Neural cell (in vitro differentiated cells): ENCODE data around the gene ME1. TPM values are rescaled to one million over a fixed set of nuclear protein-coding genes. Genes with fewer than 3 reads are reported as not detected.

ENCODE experiments used
- H2AFZ ChIP-seq: fragments of 200-600, 300-800 bp; sonication (generic), shearing (Covaris generic); 2 replicates; pipeline ENCODE4 v1.6.0; 2014; ENCODE audit warnings: low read depth, mild to moderate bottlenecking, antibody characterized with exemption, low read length, moderate library complexity
- H3F3A ChIP-seq: fragments of 200-600 bp; shearing (Covaris generic); 2 replicates; pipeline ENCODE4 v1.6.1; 2016; ENCODE audit warnings: mild to moderate bottlenecking, moderate library complexity, mixed read lengths, antibody characterized with exemption, low read length; ENCODE audit not compliant: insufficient read depth, poor library complexity, severe bottlenecking
- H3K27ac ChIP-seq: fragments of 200-600, 300-800 bp; sonication (generic), shearing (Covaris generic); 2 replicates; pipeline ENCODE4 v1.5.1; 2014; ENCODE audit warnings: mild to moderate bottlenecking, low read length, moderate library complexity
- H3K27me3 ChIP-seq: fragments of 300-800, 200-600 bp; sonication (generic), shearing (Covaris generic); 2 replicates; pipeline ENCODE4 v1.6.0; 2014; ENCODE audit warnings: mild to moderate bottlenecking, low read depth, low read length, moderate library complexity; ENCODE audit not compliant: insufficient read depth
- H3K36me3 ChIP-seq: fragments of 300-800, 200-600 bp; sonication (generic), shearing (Covaris generic); 2 replicates; pipeline ENCODE4 v1.5.1; 2014; ENCODE audit warnings: mild to moderate bottlenecking, antibody characterized with exemption, low read length, moderate library complexity; ENCODE audit not compliant: insufficient read depth
- H3K4me2 ChIP-seq: fragments of 300-800, 200-600 bp; sonication (generic), shearing (Covaris generic); 2 replicates; pipeline ENCODE4 v1.6.0; 2014; ENCODE audit warnings: mild to moderate bottlenecking, low read length
- H3K4me3 ChIP-seq: fragments of 300-800, 200-600 bp; sonication (generic), shearing (Covaris generic); 2 replicates; pipeline ENCODE4 v1.5.1; 2014; ENCODE audit warnings: mild to moderate bottlenecking, low read length, moderate library complexity
- H3K79me2 ChIP-seq: fragments of 200-600 bp; shearing (Covaris generic); replicated peaks from 2 replicates; pipeline ENCODE4 v1.6.0; 2014; ENCODE audit warnings: mild to moderate bottlenecking, low read length, moderate library complexity; ENCODE audit not compliant: insufficient read depth
- H3K9ac ChIP-seq: fragments of 300-800, 200-600 bp; sonication (generic), shearing (Covaris generic); 2 replicates; pipeline ENCODE4 v1.6.1; 2016; ENCODE audit warnings: mild to moderate bottlenecking, low read length, mixed read lengths
- H3K9me2 ChIP-seq: fragments of 200-600 bp; shearing (Covaris generic); 2 replicates; pipeline ENCODE4 v1.6.1; 2016; ENCODE audit warnings: mild to moderate bottlenecking, low read length, mixed read lengths; ENCODE audit not compliant: insufficient read depth
- H3K9me3 ChIP-seq: fragments of 200-600, 300-800 bp; sonication (generic), shearing (Covaris generic); 2 replicates; pipeline ENCODE4 v1.6.1; 2016; ENCODE audit warnings: mild to moderate bottlenecking, mixed run types, low read length, moderate library complexity, mixed read lengths
- H4K20me1 ChIP-seq: fragments of 200-600 bp; shearing (Covaris generic); 2 replicates; pipeline ENCODE4 v1.6.1; 2016; ENCODE audit warnings: mild to moderate bottlenecking, mixed run types; ENCODE audit not compliant: insufficient read depth
- CTCF ChIP-seq: fragments of 450-650 bp; IDR thresholded peaks from 2 replicates; pipeline ENCODE4 v1.5.1; 2014; ENCODE audit warnings: antibody characterized with exemption, mild to moderate bottlenecking, moderate library complexity; ENCODE audit not compliant: poor library complexity, severe bottlenecking
- EP300 ChIP-seq: fragments of 450-650 bp; conservative IDR thresholded peaks from 2 replicates; pipeline ENCODE4 v1.6.1; 2014; ENCODE audit warnings: antibody characterized with exemption, mild to moderate bottlenecking, moderate library complexity; ENCODE audit not compliant: poor library complexity, severe bottlenecking
- EZH2 ChIP-seq: fragments of 200-600, 300-800 bp; shearing (Covaris generic), sonication (generic); IDR thresholded peaks from 2 replicates; pipeline ENCODE4 v1.6.1; 2014; ENCODE audit warnings: antibody characterized with exemption, low read length, borderline replicate concordance, mild to moderate bottlenecking; ENCODE audit not compliant: insufficient read depth, poor library complexity, severe bottlenecking
- MXI1 ChIP-seq: fragments of 450-650 bp; conservative IDR thresholded peaks from 2 replicates; pipeline ENCODE4 v1.6.1; 2014; ENCODE audit warnings: antibody characterized with exemption, mild to moderate bottlenecking; ENCODE audit not compliant: poor library complexity, severe bottlenecking
- POLR2AphosphoS5 ChIP-seq: IDR thresholded peaks from 2 replicates; pipeline ENCODE4 v1.6.1; 2012
- RAD21 ChIP-seq: fragments of 450-650 bp; conservative IDR thresholded peaks from 2 replicates; pipeline ENCODE4 v1.6.1; 2014; ENCODE audit warnings: antibody characterized with exemption, mild to moderate bottlenecking, moderate library complexity
- REST ChIP-seq: IDR thresholded peaks from 2 replicates; pipeline ENCODE4 v1.6.1; 2012; ENCODE audit warnings: borderline replicate concordance
- SMC3 ChIP-seq: fragments of 450-650 bp; conservative IDR thresholded peaks from 2 replicates; pipeline ENCODE4 v1.6.1; 2014; ENCODE audit warnings: antibody characterized with exemption, mild to moderate bottlenecking, moderate library complexity; ENCODE audit not compliant: poor library complexity
- TAF1 ChIP-seq: IDR thresholded peaks from 2 replicates; pipeline ENCODE4 v1.6.1; 2012; ENCODE audit warnings: low read depth
- polyA plus RNA-seq: library from polyadenylated mRNA; depleted of rRNA; stranded (reverse); fragments of >200 nt; gene quantifications from 2 replicates; pipeline ENCODE4 v1.2.3, GENCODE V29; 2014

Gene ME1
- polyA plus RNA-seq, 1 donor from 2014 or later, result 0.09 TPM

GRCh38 chr6:83220121-83220520 is 210.7 kb downstream of the ME1 start:
- no peak overlapping the region for H3K4me3 ChIP-seq
- no peaks in the 10 kb centered on the region for H3K27me3 ChIP-seq
- H3K79me2 ChIP-seq, result no peaks in the 10 kb centered on the region
- H3K36me3 ChIP-seq, result no peaks in the 10 kb centered on the region
- no peak overlapping the region for H3K9ac ChIP-seq
- H3K27ac ChIP-seq, result no peak overlapping the region
- no peak overlapping the region for H3K4me2 ChIP-seq
- TF ChIP-seq MXI1, result no peak
- no peaks in the 10 kb centered on the region for H3K9me3 ChIP-seq
- no peaks in the 10 kb centered on the region for H3K9me2 ChIP-seq
- H4K20me1 ChIP-seq, result no peaks in the 10 kb centered on the region
- H3F3A ChIP-seq, result no peaks in the 10 kb centered on the region
- H2AFZ ChIP-seq, result no peak overlapping the region

- Histone ChIP-seq H3K27me3 (no peaks in the 10 kb centered on the region), H4K20me1 (no peaks in the 10 kb centered on the region), H3K79me2 (no peaks in the 10 kb centered on the region), H3K4me3 (no peak overlapping the region), H3K9me2 (no peaks in the 10 kb centered on the region), H3F3A (no peaks in the 10 kb centered on the region), H3K27ac (no peak overlapping the region), H3K9me3 (no peaks in the 10 kb centered on the region), H3K9ac (no peak overlapping the region), H3K36me3 (no peaks in the 10 kb centered on the region), H2AFZ (no peak overlapping the region), H3K4me2 (no peak overlapping the region)
- TF ChIP-seq REST (no peak), MXI1 (no peak), CTCF (no peak), TAF1 (no peak), POLR2AphosphoS5 (no peak), EP300 (no peak), RAD21 (no peak), SMC3 (no peak), EZH2 (no peak)
Observed at GRCh38 chr6:83218646-83219045, 212.2 kb downstream of the ME1 start.

- Histone ChIP-seq H3K27ac (no peak overlapping the region), H2AFZ (no peak overlapping the region), H3K27me3 (no peaks in the 10 kb centered on the region), H3K79me2 (no peaks in the 10 kb centered on the region), H3K4me2 (no peak overlapping the region), H3K9me3 (no peaks in the 10 kb centered on the region), H3K9ac (no peak overlapping the region), H3K9me2 (no peaks in the 10 kb centered on the region), H3K36me3 (no peaks in the 10 kb centered on the region), H3K4me3 (no peak overlapping the region), H4K20me1 (no peaks in the 10 kb centered on the region), H3F3A (no peaks in the 10 kb centered on the region)
- no peak for TF ChIP-seq TAF1
- no peak for TF ChIP-seq MXI1
- no peak for TF ChIP-seq POLR2AphosphoS5
- no peak for TF ChIP-seq RAD21
- TF ChIP-seq EZH2, result no peak
- TF ChIP-seq CTCF, result no peak
- no peak for TF ChIP-seq EP300
- no peak for TF ChIP-seq SMC3
Observed at GRCh38 chr6:83216806-83217205, 214.0 kb downstream of the ME1 start.
